Endodermal cell (in vitro differentiated cells): ENCODE data around the gene PROS1. TPM values are rescaled to one million over a fixed set of nuclear protein-coding genes. Genes with fewer than 3 reads are reported as not detected.

Experiments
- DNase-seq: peaks from one replicate; pipeline ENCODE4 v3.0.0-alpha.2; 2017
- H3K27ac ChIP-seq: 2 replicates; pipeline ENCODE4 v1.5.1; 2013; ENCODE audit warnings: mild to moderate bottlenecking, low read depth, low read length, moderate library complexity
- H3K27me3 ChIP-seq: 2 replicates; pipeline ENCODE4 v1.6.1; 2013; ENCODE audit warnings: mild to moderate bottlenecking, low read length, moderate library complexity; ENCODE audit not compliant: insufficient read depth, control insufficient read depth, poor library complexity, severe bottlenecking
- H3K36me3 ChIP-seq: 2 replicates; pipeline ENCODE4 v1.7.0; 2013; ENCODE audit warnings: mild to moderate bottlenecking, low read length, moderate library complexity; ENCODE audit not compliant: control insufficient read depth, insufficient read depth
- H3K4me1 ChIP-seq: one replicate; pipeline ENCODE4 v1.7.0; 2013; ENCODE audit warnings: low read length; ENCODE audit not compliant: control insufficient read depth, insufficient read depth
- H3K4me3 ChIP-seq: 2 replicates; pipeline ENCODE4 v1.5.1; 2013; ENCODE audit warnings: mild to moderate bottlenecking, low read length, moderate library complexity
- H3K9ac ChIP-seq: 2 replicates; pipeline ENCODE4 v1.6.1; 2013; ENCODE audit warnings: mild to moderate bottlenecking, low read length, moderate library complexity; ENCODE audit not compliant: poor library complexity, severe bottlenecking; ENCODE audit errors: extremely low read depth
- H3K9me3 ChIP-seq: 2 replicates; pipeline ENCODE4 v1.6.1; 2013; ENCODE audit warnings: mild to moderate bottlenecking, low read length, moderate library complexity; ENCODE audit not compliant: control insufficient read depth
- H3K27ac Mint-ChIP-seq: 2 replicates; pipeline ENCODE4 v1.8.0; 2020; ENCODE audit warnings: mixed read lengths
- H3K27me3 Mint-ChIP-seq: 2 replicates; pipeline ENCODE4 v1.8.0; 2021; ENCODE audit warnings: mild to moderate bottlenecking, mixed read lengths; ENCODE audit not compliant: insufficient read depth
- H3K36me3 Mint-ChIP-seq: 2 replicates; pipeline ENCODE4 v1.8.0; 2020; ENCODE audit warnings: low read depth, mixed read lengths
- H3K4me1 Mint-ChIP-seq: 2 replicates; pipeline ENCODE4 v1.8.0; 2020; ENCODE audit warnings: mixed read lengths
- H3K4me3 Mint-ChIP-seq: 2 replicates; pipeline ENCODE4 v1.8.0; 2020; ENCODE audit warnings: mild to moderate bottlenecking, moderate library complexity, mixed read lengths
- H3K9me3 Mint-ChIP-seq: 2 replicates; pipeline ENCODE4 v1.8.0; 2020; ENCODE audit warnings: mild to moderate bottlenecking, mixed read lengths
- CTCF ChIP-seq: fragments of 200-600 bp; sonication (generic); conservative IDR thresholded peaks from 2 replicates; pipeline ENCODE4 v1.5.0; 2021; ENCODE audit warnings: antibody characterized with exemption, mild to moderate bottlenecking
- WGBS, 2 experiments: methylation state at CpG; one replicate each; pipeline versions ENCODE4 v1.1.5 to v1.1.7; 2013; ENCODE audit warnings: missing lambda C conversion rate in 2 of 2, mixed read lengths in 1 of 2; ENCODE audit not compliant: insufficient coverage in 1 of 2, insufficient read length in 1 of 2; 5-methylcytosine and 5-hydroxymethylcytosine counted together
- total RNA-seq, 2 donors: library from RNA; stranded (reverse); fragmentation: NEBNext Ultra II Directional in 1 of 2; extraction: Animal tissue kit (Norgen Biotek cat#: 25700) in 1 of 2; gene quantifications; 2 replicates in 1 of 2; 3 replicates in 1 of 2; pipeline ENCODE4 v1.2.1, GENCODE V29; 2021

PROS1 gene
- total RNA-seq, 2 donors from 2014 or later: 8.8 to 52.4 TPM

GRCh38 chr3:94001827-94002495 lies 28.3 kb upstream of the PROS1 start:
- 83 to 91% methylated on average over 1 to 3 of the region's 3 CpGs for WGBS, 2 experiments
- no peak overlapping the region for H3K27ac Mint-ChIP-seq

GRCh38 chr3:94001191-94001590 lies 27.5 kb upstream of the PROS1 start:
- H3K36me3 Mint-ChIP-seq: peaks cover 22% of the 10 kb centered on the region
- H3K27ac Mint-ChIP-seq: no peak overlapping the region
- no peaks in the 10 kb centered on the region for H3K9me3 ChIP-seq
- no peaks in the 10 kb centered on the region for H3K4me1 ChIP-seq
- H3K4me3 Mint-ChIP-seq: no peak overlapping the region
- no peak overlapping the region for H3K9ac ChIP-seq
- peaks cover 5% of the 10 kb centered on the region for H3K4me1 Mint-ChIP-seq
- H3K36me3 ChIP-seq: peaks cover 7% of the 10 kb centered on the region
- H3K4me3 ChIP-seq: no peak overlapping the region
- H3K27me3 Mint-ChIP-seq: no peaks in the 10 kb centered on the region
- no peaks in the 10 kb centered on the region for H3K9me3 Mint-ChIP-seq
- no peak for DNase-seq
- no peaks in the 10 kb centered on the region for H3K27me3 ChIP-seq
- WGBS, 2 experiments: 100% methylated on average over 1 of the region's 1 CpG
- TF ChIP-seq CTCF: no peak
- H3K27ac ChIP-seq: no peak overlapping the region

More at GRCh38 chr3:94001827-94002495, 28.3 kb upstream of the PROS1 start:
- H3K27me3 Mint-ChIP-seq: no peaks in the 10 kb centered on the region
- Histone ChIP-seq H3K27ac (no peak overlapping the region), H3K9me3 (peaks cover 4% of the 10 kb centered on the region), H3K4me3 (no peak overlapping the region), H3K36me3 (peaks cover 4% of the 10 kb centered on the region), H3K27me3 (no peaks in the 10 kb centered on the region), H3K9ac (no peak overlapping the region), H3K4me1 (no peaks in the 10 kb centered on the region)
- no peak for TF ChIP-seq CTCF
- peaks cover 5% of the 10 kb centered on the region for H3K4me1 Mint-ChIP-seq
- no peak overlapping the region for H3K4me3 Mint-ChIP-seq
- H3K36me3 Mint-ChIP-seq: peaks cover 23% of the 10 kb centered on the region
- no peak for DNase-seq
- H3K9me3 Mint-ChIP-seq: no peaks in the 10 kb centered on the region

- no peak for DNase-seq
- H3K36me3 Mint-ChIP-seq: peaks cover 19% of the 10 kb centered on the region
- H3K27me3 Mint-ChIP-seq: no peaks in the 10 kb centered on the region
- Histone ChIP-seq H3K27me3 (no peaks in the 10 kb centered on the region), H3K4me1 (no peaks in the 10 kb centered on the region), H3K9ac (no peak overlapping the region), H3K36me3 (peaks cover 8% of the 10 kb centered on the region), H3K9me3 (no peaks in the 10 kb centered on the region), H3K4me3 (no peak overlapping the region), H3K27ac (no peak overlapping the region)
- H3K4me3 Mint-ChIP-seq: no peak overlapping the region
- H3K27ac Mint-ChIP-seq: no peak overlapping the region
- no peak for TF ChIP-seq CTCF
- H3K9me3 Mint-ChIP-seq: no peaks in the 10 kb centered on the region
- WGBS, 2 experiments: 89 to 100% methylated on average over 2 of the region's 3 CpGs
- no peaks in the 10 kb centered on the region for H3K4me1 Mint-ChIP-seq
These were observed 20.4 kb upstream of the PROS1 start for GRCh38 chr3:93994056-93994455.
